H9 (cell line): ENCODE data around the gene SH3BP1. TPM values are rescaled to one million over a fixed set of nuclear protein-coding genes. Genes with fewer than 3 reads are reported as not detected.

Source experiments
- DNase-seq: peaks from one replicate; pipeline ENCODE4 v3.0.0-alpha.2; 2017
- H2AFZ ChIP-seq: one replicate; pipeline ENCODE4 v1.6.1; 2013; ENCODE audit warnings: mild to moderate bottlenecking, low read length, control low read depth, moderate library complexity
- H2AK5ac ChIP-seq: 2 replicates; pipeline ENCODE4 v1.6.1; 2013; ENCODE audit warnings: low read length, control low read depth, mixed read lengths; ENCODE audit not compliant: insufficient read length
- H2BK120ac ChIP-seq: one replicate; pipeline ENCODE4 v1.6.1; 2013; ENCODE audit warnings: low read depth, mild to moderate bottlenecking, low read length, control low read depth, inconsistent platforms; ENCODE audit not compliant: poor library complexity, severe bottlenecking
- H2BK12ac ChIP-seq: 2 replicates; pipeline ENCODE4 v1.6.1; 2013; ENCODE audit warnings: low read length, control low read depth, mixed read lengths, low read depth; ENCODE audit not compliant: insufficient read length
- H2BK15ac ChIP-seq: 2 replicates; pipeline ENCODE4 v1.6.1; 2013; ENCODE audit warnings: low read depth, low read length, control low read depth
- H2BK20ac ChIP-seq: one replicate; pipeline ENCODE4 v1.6.1; 2013; ENCODE audit warnings: low read depth, mild to moderate bottlenecking, low read length, control low read depth, inconsistent platforms; ENCODE audit not compliant: poor library complexity, severe bottlenecking
- H2BK5ac ChIP-seq: 2 replicates; pipeline ENCODE4 v1.6.1; 2013; ENCODE audit warnings: low read length, control low read depth, mixed read lengths; ENCODE audit not compliant: insufficient read length
- H3K14ac ChIP-seq: 2 replicates; pipeline ENCODE4 v1.6.1; 2013; ENCODE audit warnings: low read length, control low read depth; ENCODE audit not compliant: insufficient read depth
- H3K18ac ChIP-seq: 2 replicates; pipeline ENCODE4 v1.6.1; 2013; ENCODE audit warnings: low read depth, mild to moderate bottlenecking, mixed read lengths, low read length, control low read depth; ENCODE audit not compliant: insufficient read length
- H3K23ac ChIP-seq: 2 replicates; pipeline ENCODE4 v1.6.1; 2013; ENCODE audit warnings: low read length, control low read depth, mixed read lengths, low read depth; ENCODE audit not compliant: insufficient read length
- H3K23me2 ChIP-seq: 2 replicates; pipeline ENCODE4 v1.6.1; 2013; ENCODE audit warnings: low read depth, mild to moderate bottlenecking, mixed read lengths, low read length, control low read depth; ENCODE audit not compliant: insufficient read length, poor library complexity, severe bottlenecking
- H3K27ac ChIP-seq: 2 replicates; pipeline ENCODE4 v1.5.1; 2013; ENCODE audit warnings: low read length, control low read depth, mixed read lengths, low read depth; ENCODE audit not compliant: insufficient read length
- H3K27me3 ChIP-seq: 2 replicates; pipeline ENCODE4 v1.6.1; 2013; ENCODE audit warnings: low read length, control low read depth, inconsistent platforms; ENCODE audit not compliant: insufficient read depth
- H3K4ac ChIP-seq: 2 replicates; pipeline ENCODE4 v1.6.1; 2013; ENCODE audit warnings: low read depth, mild to moderate bottlenecking, control low read depth, inconsistent platforms, low read length, moderate library complexity
- H3K4me1 ChIP-seq: 2 replicates; pipeline ENCODE4 v1.6.1; 2013; ENCODE audit warnings: low read length, control low read depth, inconsistent platforms; ENCODE audit not compliant: insufficient read depth
- H3K4me2 ChIP-seq: 2 replicates; pipeline ENCODE4 v1.6.1; 2013; ENCODE audit warnings: low read length, control low read depth, mixed read lengths; ENCODE audit not compliant: insufficient read length, insufficient read depth
- H3K56ac ChIP-seq: 2 replicates; pipeline ENCODE4 v1.6.1; 2013; ENCODE audit warnings: low read depth, mild to moderate bottlenecking, mixed read lengths, low read length, control low read depth; ENCODE audit not compliant: insufficient read length
- H3K79me1 ChIP-seq: 2 replicates; pipeline ENCODE4 v1.6.1; 2013; ENCODE audit warnings: low read depth, mild to moderate bottlenecking, moderate library complexity, low read length, control low read depth, inconsistent platforms; ENCODE audit not compliant: insufficient read depth, poor library complexity, severe bottlenecking
- H3K79me2 ChIP-seq: 2 replicates; pipeline ENCODE4 v1.6.1; 2013; ENCODE audit warnings: low read length, control low read depth, inconsistent platforms; ENCODE audit not compliant: insufficient read depth
- H3K9ac ChIP-seq: 2 replicates; pipeline ENCODE4 v1.6.1; 2013; ENCODE audit warnings: low read length, control low read depth, mixed read lengths; ENCODE audit not compliant: insufficient read length; ENCODE audit errors: extremely low read depth
- H3K9me3 ChIP-seq: one replicate; pipeline ENCODE4 v1.6.1; 2013; ENCODE audit warnings: low read depth, low read length, inconsistent platforms; ENCODE audit not compliant: control insufficient read depth
- H3T11ph ChIP-seq: one replicate; pipeline ENCODE4 v1.6.1; 2013; ENCODE audit warnings: mild to moderate bottlenecking, low read length, control low read depth, inconsistent platforms
- H4K20me1 ChIP-seq: one replicate; pipeline ENCODE4 v1.6.1; 2013; ENCODE audit not compliant: control insufficient read depth, insufficient read length, insufficient read depth
- H4K5ac ChIP-seq: 2 replicates; pipeline ENCODE4 v1.6.1; 2013; ENCODE audit warnings: low read depth, mild to moderate bottlenecking, mixed read lengths, low read length, control low read depth; ENCODE audit not compliant: insufficient read length
- H4K8ac ChIP-seq: replicated peaks from 2 replicates; pipeline ENCODE4 v1.6.1; 2013; ENCODE audit warnings: low read length, control low read depth, mixed read lengths, low read depth; ENCODE audit not compliant: insufficient read length
- H4K91ac ChIP-seq: 2 replicates; pipeline ENCODE4 v1.6.1; 2013; ENCODE audit warnings: low read depth, mild to moderate bottlenecking, moderate library complexity, mixed read lengths, low read length, control low read depth; ENCODE audit not compliant: insufficient read length
- H3K27ac Mint-ChIP-seq, 3 experiments: 2 replicates in 2 of 3; 3 replicates in 1 of 3; pipeline ENCODE4 v1.8.0; 2020 to 2021; ENCODE audit warnings: mixed read lengths in 3 of 3, mild to moderate bottlenecking in 1 of 3, moderate library complexity in 1 of 3
- H3K27me3 Mint-ChIP-seq: 2 replicates; pipeline ENCODE4 v1.8.0; 2021; ENCODE audit warnings: low read depth, mild to moderate bottlenecking, moderate library complexity, mixed read lengths
- H3K36me3 Mint-ChIP-seq, 3 experiments: 2 replicates in 2 of 3; 3 replicates in 1 of 3; pipeline ENCODE4 v1.8.0; 2020 to 2021; ENCODE audit warnings: low read depth in 3 of 3, mixed read lengths in 3 of 3; ENCODE audit not compliant: insufficient read depth in 1 of 3
- H3K4me1 Mint-ChIP-seq, 2 experiments: 2 replicates each; pipeline ENCODE4 v1.8.0; 2020; ENCODE audit warnings: mixed read lengths in 2 of 2
- H3K4me3 Mint-ChIP-seq, 2 experiments: 2 replicates in 1 of 2; 3 replicates in 1 of 2; pipeline ENCODE4 v1.8.0; 2020 to 2021; ENCODE audit warnings: mild to moderate bottlenecking in 2 of 2, mixed read lengths in 2 of 2, moderate library complexity in 1 of 2
- H3K9me3 Mint-ChIP-seq, 2 experiments: 2 replicates in 1 of 2; 3 replicates in 1 of 2; pipeline ENCODE4 v1.8.0; 2020; ENCODE audit warnings: mild to moderate bottlenecking in 2 of 2, mixed read lengths in 2 of 2, moderate library complexity in 1 of 2
- CTCF ChIP-seq: fragments of 200-600 bp; sonication (generic); conservative IDR thresholded peaks from 3 replicates; pipeline ENCODE4 v1.8.0; 2021; ENCODE audit warnings: antibody characterized with exemption, mild to moderate bottlenecking
- WGBS: extraction: QIAGEN DNeasy Blood & Tissue Kit; methylation state at CpG from one replicate; pipeline ENCODE4 v1.1.7; 2013; ENCODE audit warnings: missing lambda C conversion rate, low lambda C conversion rate, mixed read lengths; ENCODE audit not compliant: insufficient read length; ENCODE audit errors: extremely low coverage; 5-methylcytosine and 5-hydroxymethylcytosine counted together
- total RNA-seq: library from RNA; stranded (reverse); gene quantifications from 2 replicates; pipeline ENCODE4 v1.2.1, GENCODE V29; 2021

The SH3BP1 gene
- total RNA-seq, 1 experiment from 2014 or later, result 33.6 TPM

- H3K4me3 Mint-ChIP-seq, result no peak overlapping the region
- Histone ChIP-seq H2BK20ac (no peak overlapping the region), H2BK12ac (no peak overlapping the region), H4K20me1 (no peaks in the 10 kb centered on the region), H2AFZ (no peak overlapping the region), H3K23ac (no peak overlapping the region), H3K9me3 (no peaks in the 10 kb centered on the region), H2BK15ac (no peak overlapping the region), H3K18ac (no peak overlapping the region), H3K79me1 (no peaks in the 10 kb centered on the region), H2AK5ac (no peak overlapping the region), H4K91ac (no peak overlapping the region), H2BK120ac (no peak overlapping the region), H3K4me2 (no peak overlapping the region), H3K56ac (no peak overlapping the region), H3K79me2 (no peaks in the 10 kb centered on the region), H3K4ac (no peak overlapping the region), H4K8ac (no peak overlapping the region), H3T11ph (no peak overlapping the region), H3K14ac (no peak overlapping the region), H4K5ac (no peak overlapping the region), H2BK5ac (no peak overlapping the region), H3K27me3 (no peaks in the 10 kb centered on the region), H3K27ac (no peak overlapping the region), H3K9ac (no peak overlapping the region), H3K23me2 (no peaks in the 10 kb centered on the region), H3K4me1 (no peaks in the 10 kb centered on the region)
- no peak for DNase-seq
- peaks cover 2% of the 10 kb centered on the region in 2 experiments; a peak in 1 of 4 replicates for H3K4me1 Mint-ChIP-seq
- peaks cover 10 to 77% (median 68%) of the 10 kb centered on the region in 3 experiments for H3K36me3 Mint-ChIP-seq
- no peak overlapping the region; a peak in 1 of 7 replicates for H3K27ac Mint-ChIP-seq
- no peaks in the 10 kb centered on the region for H3K9me3 Mint-ChIP-seq
- no CpG with 5 or more reads among the region's 9 CpGs for WGBS
- TF ChIP-seq CTCF, result no peak
- H3K27me3 Mint-ChIP-seq, result no peaks in the 10 kb centered on the region
Measured at GRCh38 chr22:37647317-37647716, 7.8 kb downstream of the SH3BP1 start.
